CMK (cell line): ENCODE data around the gene OPN4.

Source experiments
- DNase-seq: peaks from one replicate; pipeline ENCODE4 v3.0.0-alpha.2; 2010; ENCODE audit warnings: low read depth

Gene OPN4

GRCh38 chr10:86681047-86681446, 26.7 kb downstream of the OPN4 start:
- no peak for DNase-seq

DNA sequence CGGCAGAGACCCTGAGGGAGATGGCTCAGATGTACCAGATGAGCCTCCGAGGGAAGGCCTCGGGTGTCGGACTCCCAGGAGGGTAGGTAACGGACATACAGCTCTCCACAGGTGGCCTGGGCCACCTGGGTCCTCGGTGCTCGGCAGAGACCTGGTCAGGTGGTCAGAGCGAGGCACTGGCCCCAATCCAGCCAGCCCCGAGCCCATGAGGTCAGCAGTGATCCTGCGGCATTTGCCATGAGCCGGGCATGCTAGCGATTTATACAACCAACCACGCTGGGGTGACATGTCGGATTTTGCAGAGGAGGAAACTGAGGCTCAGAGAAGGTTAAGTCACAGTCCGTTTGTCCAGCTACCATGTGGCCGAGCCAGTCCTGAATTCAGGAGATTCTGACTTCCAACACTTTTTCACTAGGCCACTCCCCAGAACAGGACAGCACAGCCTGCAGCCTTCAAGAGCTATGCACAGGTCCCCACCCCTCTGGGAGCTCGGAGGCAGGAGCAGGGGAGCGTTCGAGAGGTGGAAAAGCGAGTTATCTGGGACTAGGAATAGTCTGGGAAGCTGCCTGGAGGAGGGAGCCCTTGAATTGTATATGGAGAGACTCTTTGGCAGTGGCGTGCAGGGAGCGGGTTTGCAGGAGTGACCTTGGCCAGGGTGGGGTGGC, 27.5 kb downstream of the OPN4 start:
- DNase-seq, result no peak

DNA sequence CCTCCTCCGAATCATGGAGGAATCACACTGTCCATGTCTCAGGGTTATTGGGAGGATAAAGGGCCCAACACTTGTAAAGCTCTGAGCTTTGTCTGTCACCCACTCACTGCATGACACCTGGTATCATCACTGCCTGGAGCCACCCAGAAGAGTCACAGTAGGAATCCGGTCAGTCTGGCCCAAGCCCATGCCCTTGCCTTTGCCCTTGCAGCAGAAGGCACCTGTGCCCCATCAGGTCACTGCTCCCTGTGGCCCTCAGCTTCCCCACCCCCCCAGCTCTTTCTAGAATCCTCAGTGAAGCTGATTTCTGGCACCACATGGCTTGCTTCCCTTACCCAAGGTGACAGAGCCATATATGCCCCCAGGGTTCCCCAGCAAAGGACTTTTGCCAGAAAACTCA, 28.3 kb downstream of the OPN4 start:
- DNase-seq, result no peak

DNA sequence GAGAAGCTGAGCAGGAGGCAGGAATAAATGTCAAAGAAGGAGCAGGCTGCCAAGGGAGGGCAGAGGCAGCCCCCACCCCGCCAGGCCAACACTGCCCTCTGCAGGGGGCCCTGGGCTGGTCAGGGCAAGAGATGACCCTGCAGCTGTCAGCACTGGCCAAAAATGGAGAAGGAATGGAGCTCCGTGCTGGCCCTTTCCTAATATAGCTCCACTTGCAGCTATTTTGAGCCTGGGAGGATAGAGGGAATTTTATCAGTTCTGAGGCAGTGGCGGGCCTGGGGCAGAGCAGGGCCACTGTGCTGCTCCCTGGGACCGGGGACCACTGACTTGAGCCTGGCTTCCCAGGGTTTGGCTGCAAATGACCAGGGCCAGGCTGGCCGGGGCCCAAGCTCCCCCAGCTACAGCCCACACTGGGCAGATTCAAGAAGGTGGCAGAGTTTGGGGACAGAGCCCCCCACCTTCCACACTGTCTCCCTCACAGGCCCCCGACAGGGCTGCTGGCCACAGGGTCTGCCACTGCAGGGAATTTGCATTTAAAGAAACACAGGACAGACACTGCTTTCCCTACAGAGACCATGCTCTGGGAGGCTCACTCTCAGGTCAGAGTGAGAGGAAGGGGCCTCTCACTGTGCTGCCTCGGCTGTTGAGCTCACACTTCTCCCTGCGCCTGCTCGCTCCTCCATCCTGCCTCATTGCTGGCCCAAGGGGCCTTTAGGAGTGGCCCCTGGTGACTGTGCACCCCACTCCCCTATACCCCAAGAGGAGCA, 30.2 kb downstream of the OPN4 start:
- DNase-seq, result no peak

DNA sequence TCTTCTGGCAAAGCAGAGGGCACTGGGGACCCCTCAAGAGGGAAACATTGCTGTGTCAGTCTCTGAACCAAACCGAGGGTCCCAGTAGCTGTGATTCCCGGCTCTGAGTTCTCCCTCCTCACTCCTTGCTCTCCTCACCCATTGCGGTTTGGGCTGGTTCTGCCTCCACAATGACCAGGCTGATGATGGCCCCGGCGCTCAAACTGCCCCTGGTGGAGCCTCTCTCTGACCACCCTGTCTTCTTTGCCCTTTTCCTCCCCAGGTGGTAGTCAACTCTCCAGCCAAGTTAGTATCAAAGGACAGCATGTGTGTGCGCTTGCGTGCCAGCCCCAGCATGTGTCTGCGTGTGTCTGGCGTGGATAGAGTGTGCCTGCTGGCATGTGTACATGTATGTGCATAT, 31.1 kb downstream of the OPN4 start:
- no peak for DNase-seq

DNA sequence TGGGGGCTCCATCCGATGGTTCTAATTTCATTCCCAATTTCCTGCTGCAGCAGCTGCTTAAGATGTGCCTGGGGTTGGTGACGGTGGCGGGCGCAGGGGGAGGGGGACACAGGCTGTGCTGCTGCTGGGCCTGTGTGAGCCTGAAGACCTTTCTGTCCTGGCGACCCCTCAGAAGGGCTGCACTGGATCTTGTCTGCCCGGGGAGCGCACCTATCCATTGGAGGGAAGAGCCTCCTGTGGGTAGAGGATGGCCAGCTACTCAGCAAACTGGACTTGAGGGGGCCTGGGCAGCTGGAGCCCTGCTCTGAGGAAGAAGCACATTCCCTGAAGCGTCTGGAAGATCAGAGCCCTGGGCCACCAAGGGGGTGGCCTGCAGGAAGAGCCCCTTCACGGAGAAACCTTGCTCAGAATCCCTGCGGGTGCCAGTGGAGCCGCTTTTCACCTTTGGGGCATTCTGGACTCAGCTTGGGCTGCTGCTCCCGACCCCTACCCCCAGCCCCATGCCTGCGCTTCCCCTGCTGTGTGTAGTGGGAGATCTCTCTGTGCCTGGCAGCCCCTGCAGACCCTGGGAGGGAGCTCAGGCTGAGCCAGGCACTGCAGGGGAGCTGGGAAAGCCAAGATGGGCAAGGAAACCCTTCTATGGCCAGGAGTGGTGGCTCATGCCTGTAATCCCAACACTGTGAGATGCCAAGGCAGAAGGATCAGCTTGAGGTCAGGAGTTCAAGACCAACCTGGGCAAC, 31.7 kb downstream of the OPN4 start:
- DNase-seq, result no peak

DNA sequence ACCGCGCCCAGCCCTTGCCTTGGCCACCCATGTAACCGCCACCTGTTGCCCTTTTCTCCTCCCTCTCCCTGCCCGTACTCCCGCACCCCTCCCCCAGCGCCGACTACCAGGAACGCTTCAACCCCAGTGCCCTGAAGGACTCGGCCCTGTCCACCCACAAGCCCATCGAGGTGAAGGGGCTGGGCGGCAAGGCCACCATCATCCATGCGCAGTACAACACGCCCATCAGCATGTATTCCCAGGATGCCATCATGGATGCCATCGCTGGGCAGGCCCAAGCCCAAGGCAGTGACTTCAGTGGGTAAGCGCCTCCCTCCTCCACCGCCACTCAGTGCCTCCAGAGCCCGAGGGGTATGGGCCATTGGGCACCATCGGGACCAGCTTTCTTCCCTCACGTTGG, 32.6 kb downstream of the OPN4 start:
- DNase-seq, result no peak

DNA sequence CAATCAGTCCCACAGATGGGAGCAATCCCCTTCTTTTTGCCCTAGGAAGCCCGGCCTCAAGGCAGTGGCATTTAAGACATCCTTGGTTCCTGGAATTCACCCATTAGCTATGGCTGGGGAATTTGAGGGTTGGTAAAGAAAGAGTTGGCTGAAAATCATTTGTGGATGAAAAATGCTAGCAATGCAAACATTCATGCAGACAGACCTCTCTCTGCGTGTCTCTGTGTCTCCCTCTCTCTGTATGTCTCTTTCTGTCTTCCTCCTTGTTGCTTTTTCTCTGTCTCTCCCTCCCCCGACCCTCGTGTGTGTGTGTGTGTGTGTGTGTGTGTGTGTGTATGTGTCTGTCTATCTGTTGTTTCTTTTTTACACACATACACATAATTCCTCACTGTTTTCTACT, 33.4 kb downstream of the OPN4 start:
- no peak for DNase-seq

DNA sequence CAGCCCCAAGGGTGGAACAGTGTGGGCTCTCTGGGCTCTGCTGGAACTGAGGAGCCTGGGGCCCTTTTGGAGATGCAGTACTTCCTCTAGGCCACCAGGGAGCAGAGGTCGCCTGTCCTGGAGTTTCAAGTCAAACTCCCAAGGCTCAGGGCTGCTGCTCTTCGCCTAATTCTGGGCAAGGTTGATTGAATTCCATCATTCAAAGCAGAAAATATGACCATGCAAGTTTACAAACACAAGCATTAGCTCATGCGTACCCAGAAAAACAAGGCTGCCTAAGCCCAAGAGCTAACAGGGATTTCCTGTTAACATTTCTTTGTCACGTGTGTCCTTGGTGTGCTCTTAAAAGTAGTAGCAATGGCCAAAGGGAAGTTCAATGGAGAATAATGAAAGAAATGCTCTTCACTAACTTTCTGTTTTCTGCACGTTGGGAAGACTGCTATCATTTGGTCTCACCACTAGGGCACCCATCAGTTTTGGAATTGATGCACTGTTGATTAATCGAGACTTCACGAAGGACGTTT, 34.1 kb downstream of the OPN4 start:
- DNase-seq, result no peak

GRCh38 chr10:86689146-86689545, 34.8 kb downstream of the OPN4 start:
- no peak for DNase-seq

GRCh38 chr10:86690231-86690630, 35.9 kb downstream of the OPN4 start:
- DNase-seq, result no peak

DNA sequence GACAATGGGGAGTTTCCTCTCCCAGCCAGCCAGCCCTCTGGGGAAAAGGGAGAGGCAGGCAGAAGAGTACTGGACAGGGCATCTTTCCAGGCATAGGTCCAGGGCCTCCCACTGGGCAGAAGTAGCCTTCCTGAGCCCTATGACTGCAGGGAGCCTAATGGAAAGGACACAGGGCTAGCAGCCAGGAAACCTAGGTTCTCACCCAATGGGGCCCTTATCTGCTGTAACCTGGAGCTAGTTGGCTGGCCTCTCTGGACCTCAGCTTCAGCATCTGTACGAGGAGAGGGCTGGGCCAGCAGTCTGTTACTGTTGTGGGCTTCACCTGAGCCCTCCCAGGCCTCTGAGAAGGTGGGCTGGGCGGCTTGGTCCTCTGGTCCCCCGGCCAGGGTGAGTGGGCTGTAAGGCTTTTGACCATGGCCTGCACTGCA, 36.3 kb downstream of the OPN4 start:
- DNase-seq, result no peak

DNA sequence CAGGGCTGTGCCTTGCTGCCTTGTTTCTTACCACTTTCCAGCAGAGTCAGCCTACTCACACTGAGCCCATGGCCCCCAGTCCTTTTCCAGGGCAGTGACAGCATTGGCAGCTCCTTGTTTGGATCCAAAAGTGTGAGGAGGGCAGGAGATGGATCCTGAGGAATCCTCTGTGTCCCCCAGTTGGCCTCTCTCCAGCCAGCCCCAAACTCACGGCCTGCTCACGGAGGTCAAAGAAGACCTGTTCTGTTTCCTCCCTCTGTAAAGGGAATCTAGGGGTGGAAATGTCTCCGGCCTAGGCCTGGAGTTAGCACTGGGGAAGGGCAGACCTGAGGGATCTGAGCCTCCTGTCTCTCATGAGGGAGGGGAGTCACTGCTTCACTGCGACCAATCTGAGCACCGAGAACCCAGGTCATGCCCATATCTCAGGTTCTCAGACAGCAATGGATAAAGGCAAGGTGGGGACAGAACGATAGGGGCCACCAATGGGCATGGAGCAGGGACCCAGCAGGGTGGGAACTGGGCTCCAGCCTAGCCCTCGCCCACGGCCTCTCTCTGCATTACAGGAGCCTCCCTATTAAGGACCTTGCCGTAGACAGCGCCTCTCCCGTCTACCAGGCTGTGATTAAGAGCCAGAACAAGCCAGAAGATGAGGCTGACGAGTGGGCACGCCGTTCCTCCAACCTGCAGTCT, 37.1 kb downstream of the OPN4 start:
- DNase-seq, result no peak

DNA sequence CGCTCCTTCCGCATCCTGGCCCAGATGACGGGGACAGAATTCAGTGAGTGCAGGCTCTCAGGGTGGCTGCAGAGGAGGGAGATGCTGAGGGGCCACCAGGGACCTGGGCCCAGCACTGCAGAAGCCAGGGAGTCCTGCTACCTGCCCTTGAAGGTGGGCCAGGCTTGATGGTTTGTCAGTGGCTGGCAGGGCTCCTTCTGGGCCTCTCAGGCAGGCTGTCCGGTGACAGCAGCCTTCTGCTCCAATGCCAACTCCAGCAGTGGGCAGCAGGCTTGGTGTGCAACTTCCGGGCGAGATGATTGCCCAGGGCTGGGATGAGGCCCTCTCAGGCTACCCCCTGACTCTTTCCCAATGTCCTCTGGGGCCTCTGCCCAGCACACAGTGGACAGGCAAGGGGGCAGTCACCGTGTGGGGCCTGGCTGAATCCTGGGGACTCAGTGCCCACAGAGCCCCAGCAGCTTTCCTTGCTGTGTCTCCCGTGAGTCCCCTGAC, 37.7 kb downstream of the OPN4 start:
- DNase-seq, result no peak

- DNase-seq, result no peak
Observed at GRCh38 chr10:86692664-86693063, 38.3 kb downstream of the OPN4 start.

DNA sequence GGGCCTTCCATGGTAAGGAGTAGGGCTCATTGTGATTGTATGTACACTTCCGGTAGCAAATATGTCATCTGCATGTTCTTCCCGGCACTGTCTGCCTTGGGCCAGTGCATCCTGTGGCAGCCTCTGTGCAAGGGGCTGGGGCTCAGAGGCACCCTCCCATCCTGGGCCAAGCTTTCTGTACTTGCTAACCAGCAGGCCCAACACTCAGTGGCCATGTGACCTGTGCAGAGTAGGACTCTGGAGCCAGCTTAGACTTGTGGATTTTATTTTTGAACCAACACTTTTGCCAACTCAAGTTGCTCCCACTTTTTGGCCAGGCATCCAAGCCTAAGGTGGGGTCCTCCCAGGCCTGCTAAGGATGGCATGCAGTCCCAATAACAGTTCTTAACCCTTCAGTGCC, 38.9 kb downstream of the OPN4 start:
- no peak for DNase-seq

DNA sequence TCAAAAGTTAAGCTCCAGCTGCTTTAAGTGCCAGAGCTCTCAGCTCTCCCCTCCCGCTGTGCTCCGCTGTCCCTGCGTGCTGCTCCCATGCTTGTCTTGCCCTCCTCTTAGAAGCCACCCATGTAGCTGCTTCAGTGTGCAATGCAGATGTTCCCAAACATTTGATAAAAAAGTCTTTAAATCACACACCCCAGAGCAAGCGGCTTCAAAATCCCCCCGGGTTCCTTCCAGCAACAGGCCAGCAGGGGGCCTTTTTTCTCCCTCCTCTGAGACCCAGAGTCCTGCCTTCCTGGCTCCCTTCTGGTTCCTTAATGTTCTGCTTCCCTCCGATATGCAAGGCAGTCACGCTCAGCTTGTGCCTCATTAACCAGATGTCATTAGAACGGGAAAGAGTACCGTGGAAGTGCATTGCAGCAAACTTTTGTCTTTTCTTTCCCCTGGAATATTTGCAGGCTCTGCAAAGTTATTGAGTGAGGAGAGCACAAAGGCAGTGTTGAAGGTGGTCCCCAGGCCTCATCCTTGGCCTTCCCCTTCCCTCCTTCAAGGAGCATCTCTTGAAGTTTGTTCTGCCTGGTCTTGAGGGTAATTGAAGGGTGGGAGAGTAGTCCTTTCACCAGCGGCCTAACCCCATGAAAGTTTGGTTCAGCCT, 39.5 kb downstream of the OPN4 start:
- DNase-seq, result no peak

DNA sequence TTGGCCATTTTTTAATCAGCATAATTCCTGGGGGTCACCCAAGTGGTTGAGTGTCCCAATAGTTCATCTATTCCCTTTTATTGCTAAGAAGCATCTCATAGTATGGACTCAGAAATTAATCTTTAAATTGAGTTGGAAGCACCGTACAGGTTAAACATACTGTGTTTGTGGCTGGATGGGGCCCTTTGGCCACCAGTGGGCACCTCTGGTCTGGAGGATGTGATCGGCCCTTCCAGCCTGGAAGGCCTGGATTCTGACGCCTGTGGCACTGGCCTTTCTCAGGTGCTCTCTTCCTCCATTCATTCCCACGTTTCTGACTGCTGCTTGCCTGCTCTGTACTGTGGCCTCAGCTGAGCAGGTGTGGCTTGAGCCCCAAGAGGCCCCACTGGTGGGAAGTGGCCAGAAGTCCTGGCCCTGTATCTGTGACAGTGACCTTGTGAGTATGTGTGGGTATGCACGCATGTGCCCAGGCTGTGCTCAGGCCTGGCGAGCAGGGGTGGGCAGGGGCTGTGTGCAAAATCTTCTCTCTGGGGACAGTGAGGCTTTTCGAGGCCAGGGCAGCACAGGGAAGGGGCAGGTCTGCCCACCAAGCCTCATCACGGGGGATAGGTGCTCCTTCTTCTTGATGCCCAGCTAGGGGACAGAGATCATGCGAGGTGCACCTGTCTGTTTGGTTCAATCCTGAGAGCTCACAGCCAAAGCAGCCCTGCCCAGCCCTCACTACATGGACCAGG, 44.0 kb downstream of the OPN4 start:
- DNase-seq, result no peak

DNA sequence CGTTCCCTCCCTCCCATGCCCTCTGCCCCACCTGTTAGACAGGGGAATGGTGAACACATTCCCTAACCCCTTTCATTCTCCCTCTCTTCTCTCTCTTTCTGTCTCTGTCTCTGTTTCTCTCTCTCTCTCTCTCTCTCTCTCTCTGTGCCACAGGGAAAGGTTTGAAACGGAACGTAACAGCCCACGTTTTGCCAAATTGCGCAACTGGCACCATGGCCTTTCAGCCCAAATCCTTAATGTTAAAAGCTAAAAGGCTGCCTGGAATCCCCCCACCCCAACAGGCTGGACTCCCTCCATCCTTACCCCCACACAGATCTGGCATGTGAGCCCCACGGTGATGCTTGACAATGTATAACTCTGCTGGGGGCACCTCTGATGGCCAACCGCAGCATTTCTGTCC, 44.8 kb downstream of the OPN4 start:
- DNase-seq, result no peak

GRCh38 chr10:86699541-86699940, 45.2 kb downstream of the OPN4 start:
- DNase-seq, result no peak
